Measurements from ENCODE around the gene HELQ. TPM values are rescaled to one million over a fixed set of nuclear protein-coding genes. Genes with fewer than 3 reads are reported as not detected.
A peak's percentile ranks its signal among the peaks of the same experiment; 100 is the strongest.

Gene HELQ
- total RNA-seq, 4 donors from 2014 or later = 2.6 to 19.1 (median 7.4) TPM

DNA sequence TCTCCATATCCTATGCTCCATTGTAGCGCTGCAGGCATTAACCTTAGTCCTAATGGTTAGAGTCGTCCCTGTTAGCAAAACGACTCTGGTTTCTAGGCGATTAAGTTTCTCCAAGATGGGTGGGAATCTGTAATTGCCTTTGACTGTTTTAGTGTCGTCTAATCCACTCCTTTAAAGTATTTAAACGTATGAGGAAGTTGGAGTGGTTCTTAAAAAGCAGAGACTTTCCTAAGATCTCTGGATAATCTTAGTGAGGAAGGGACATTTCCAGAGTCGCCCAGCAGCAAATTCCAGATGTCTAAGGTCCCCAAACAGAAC lies 520 bp upstream of the HELQ start:
- peaks cover 0 to 31% (median 12%) of the 10 kb centered on the region in 4 donors for H3K36me3 ChIP-seq
- H3K4me1 ChIP-seq = peaks cover 0 to 29% (median 22%) of the 10 kb centered on the region in 4 donors
- H3K4me3 ChIP-seq = peak overlapping the region; percentile 49 to 88 (median 70)
- WGBS, 2 donors (ENCODE audit: low coverage in 1 of 2) = 0% methylated on average over 4 to 7 of the region's 7 CpGs
- H3K27ac ChIP-seq = peak overlapping the region; percentile 95 to 98 (median 96)
- no peak for TF ChIP-seq POLR2A (IDR thresholded peaks at IDR 0.05)
- TF ChIP-seq EP300 (IDR thresholded peaks at IDR 0.05; ENCODE audit: low read depth) = no peak
- no peak for TF ChIP-seq CTCF (IDR thresholded peaks at IDR 0.05)
- TF ChIP-seq POLR2AphosphoS5 (IDR thresholded peaks at IDR 0.05) = no peak
- H3K9me3 ChIP-seq = no peaks in the 10 kb centered on the region
- intact Hi-C loops (cut with DNase I; ENCODE audit: low total_unique reads) = no loop called here
- DNase-seq = no peak
- in situ Hi-C loops (cut with MboI; ENCODE audit: low pct_ligation_motif_present in 1 of 4, low pct_unique_long_range_greater_than_20kb in 1 of 4, low sequenced_read_pairs in 3 of 4) = loop anchor here in 2 of 4 donors (10.0 to 25.0 kb wide), 3 partner anchors 171 to 594 kb away; partner anchors contain the start of genes COPS4 (in 1 of the 2) and COQ2 (in 1 of the 2)
- no peaks in the 10 kb centered on the region for H3K27me3 ChIP-seq

- no peaks in the 10 kb centered on the region for H3K27me3 ChIP-seq
- 0 to 7% methylated on average over 2 to 6 of the region's 6 CpGs for WGBS, 2 donors (ENCODE audit: low coverage in 1 of 2)
- peaks cover 0 to 29% (median 22%) of the 10 kb centered on the region in 4 donors for H3K4me1 ChIP-seq
- peak overlapping the region; percentile 95 to 98 (median 96) for H3K27ac ChIP-seq
- peak overlapping the region; percentile 66 to 88 (median 74) for H3K4me3 ChIP-seq
- TF ChIP-seq EP300 (IDR thresholded peaks at IDR 0.05; ENCODE audit: low read depth) = no peak
- TF ChIP-seq POLR2A (IDR thresholded peaks at IDR 0.05) = no peak
- no peak for TF ChIP-seq CTCF (IDR thresholded peaks at IDR 0.05)
- TF ChIP-seq POLR2AphosphoS5 (IDR thresholded peaks at IDR 0.05) = no peak
- H3K36me3 ChIP-seq = peaks cover 0 to 16% (median 6%) of the 10 kb centered on the region in 4 donors
- in situ Hi-C loops (cut with MboI; ENCODE audit: low pct_ligation_motif_present in 1 of 4, low pct_unique_long_range_greater_than_20kb in 1 of 4, low sequenced_read_pairs in 3 of 4) (loop anchor here in 2 of 4 donors (10.0 to 25.0 kb wide), 3 partner anchors 170 to 592 kb away; partner anchors contain the start of genes COPS4 (in 1 of the 2) and COQ2 (in 1 of the 2)), intact Hi-C loops (cut with DNase I; ENCODE audit: low total_unique reads) (no loop called here)
- DNase-seq = no peak
- H3K9me3 ChIP-seq = no peaks in the 10 kb centered on the region
These were observed 937 bp downstream of the HELQ start for GRCh38 chr4:83454686-83455085.

GRCh38 chr4:83449009-83449408 lies 6.6 kb downstream of the HELQ start:
- Histone ChIP-seq H3K9me3 (no peaks in the 10 kb centered on the region), H3K4me1 (peaks cover 0 to 5% (median 2%) of the 10 kb centered on the region in 4 donors), H3K4me3 (no peak overlapping the region), H3K36me3 (peaks cover 0 to 18% (median 3%) of the 10 kb centered on the region in 4 donors), H3K27ac (no peak overlapping the region), H3K27me3 (no peaks in the 10 kb centered on the region)
- intact Hi-C loops (cut with DNase I; ENCODE audit: low total_unique reads) = no loop called here
- TF ChIP-seq POLR2A (IDR thresholded peaks at IDR 0.05) = no peak
- no peak for TF ChIP-seq EP300 (IDR thresholded peaks at IDR 0.05; ENCODE audit: low read depth)
- no peak for TF ChIP-seq CTCF (IDR thresholded peaks at IDR 0.05)
- TF ChIP-seq POLR2AphosphoS5 (IDR thresholded peaks at IDR 0.05) = no peak
- no peak for DNase-seq
- in situ Hi-C loops (cut with MboI; ENCODE audit: low pct_ligation_motif_present in 1 of 4, low pct_unique_long_range_greater_than_20kb in 1 of 4, low sequenced_read_pairs in 3 of 4) = loop anchor here in 1 of 4 donors (25.0 kb wide), 1 partner anchor 412 kb away; the partner anchor contains the start of gene COPS4
- 47 to 60% methylated on average over 1 to 2 of the region's 2 CpGs for whole genome bisulfite sequencing, 2 donors (ENCODE audit: low coverage in 1 of 2)

GRCh38 chr4:83440899-83441298 lies 14.7 kb downstream of the HELQ start:
- Histone ChIP-seq H3K36me3 (peaks cover 0 to 50% (median 18%) of the 10 kb centered on the region in 4 donors), H3K9me3 (no peaks in the 10 kb centered on the region), H3K27ac (no peak overlapping the region), H3K4me1 (no peaks in the 10 kb centered on the region), H3K4me3 (no peak overlapping the region), H3K27me3 (no peaks in the 10 kb centered on the region)
- TF ChIP-seq POLR2A (IDR thresholded peaks at IDR 0.05) = no peak
- no peak for TF ChIP-seq POLR2AphosphoS5 (IDR thresholded peaks at IDR 0.05)
- TF ChIP-seq CTCF (IDR thresholded peaks at IDR 0.05) = no peak
- TF ChIP-seq EP300 (IDR thresholded peaks at IDR 0.05; ENCODE audit: low read depth) = no peak
- WGBS, 2 donors (ENCODE audit: low coverage in 1 of 2) = 79 to 80% methylated on average over 3 of the region's 3 CpGs
- no peak for DNase-seq
- intact Hi-C loops (cut with DNase I; ENCODE audit: low total_unique reads) (no loop called here), in situ Hi-C loops (cut with MboI; ENCODE audit: low pct_ligation_motif_present in 1 of 4, low pct_unique_long_range_greater_than_20kb in 1 of 4, low sequenced_read_pairs in 3 of 4) (loop anchor here in 1 of 4 donors (25.0 kb wide), 1 partner anchor 404 kb away; the partner anchor contains the start of gene COPS4)
